ENCODE measurements around the gene METTL21C. TPM values are rescaled to one million over a fixed set of nuclear protein-coding genes. Genes with fewer than 3 reads are reported as not detected.

METTL21C gene
- total RNA-seq, 1 donor from 2014 or later = not detected

DNA sequence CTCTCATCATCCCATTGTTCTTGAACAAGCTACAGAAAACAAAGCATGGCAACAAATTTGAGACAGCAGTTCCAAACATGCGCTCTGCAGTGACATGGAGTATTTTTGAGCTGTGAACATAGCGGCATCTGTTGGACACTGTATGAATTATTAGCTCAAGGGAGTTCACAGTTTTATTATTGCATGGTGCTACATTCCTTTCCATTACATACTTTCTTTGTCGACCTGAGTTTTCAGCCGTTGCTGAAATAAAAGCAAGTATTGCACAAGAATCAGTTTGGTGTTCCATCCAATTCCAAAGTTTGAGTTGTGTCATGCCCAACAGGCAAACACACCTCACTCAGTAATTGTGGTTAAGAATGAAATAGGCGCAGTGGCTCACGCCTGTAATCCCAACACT, 30.1 kb upstream of the METTL21C start:
- Mint-ChIP-seq H3K4me3 (ENCODE audit: low read depth) (no peak overlapping the region), H3K27ac (no peak overlapping the region), H3K4me1 (ENCODE audit: low read depth) (no peaks in the 10 kb centered on the region), H3K9me3 (ENCODE audit: low read depth) (peaks cover 2% of the 10 kb centered on the region), H3K36me3 (ENCODE audit: insufficient read depth) (no peaks in the 10 kb centered on the region), H3K27me3 (no peaks in the 10 kb centered on the region)
- no peak for DNase-seq (ENCODE audit: low spot score, unreplicated experiment)
- TF ChIP-seq, protein P1, sequence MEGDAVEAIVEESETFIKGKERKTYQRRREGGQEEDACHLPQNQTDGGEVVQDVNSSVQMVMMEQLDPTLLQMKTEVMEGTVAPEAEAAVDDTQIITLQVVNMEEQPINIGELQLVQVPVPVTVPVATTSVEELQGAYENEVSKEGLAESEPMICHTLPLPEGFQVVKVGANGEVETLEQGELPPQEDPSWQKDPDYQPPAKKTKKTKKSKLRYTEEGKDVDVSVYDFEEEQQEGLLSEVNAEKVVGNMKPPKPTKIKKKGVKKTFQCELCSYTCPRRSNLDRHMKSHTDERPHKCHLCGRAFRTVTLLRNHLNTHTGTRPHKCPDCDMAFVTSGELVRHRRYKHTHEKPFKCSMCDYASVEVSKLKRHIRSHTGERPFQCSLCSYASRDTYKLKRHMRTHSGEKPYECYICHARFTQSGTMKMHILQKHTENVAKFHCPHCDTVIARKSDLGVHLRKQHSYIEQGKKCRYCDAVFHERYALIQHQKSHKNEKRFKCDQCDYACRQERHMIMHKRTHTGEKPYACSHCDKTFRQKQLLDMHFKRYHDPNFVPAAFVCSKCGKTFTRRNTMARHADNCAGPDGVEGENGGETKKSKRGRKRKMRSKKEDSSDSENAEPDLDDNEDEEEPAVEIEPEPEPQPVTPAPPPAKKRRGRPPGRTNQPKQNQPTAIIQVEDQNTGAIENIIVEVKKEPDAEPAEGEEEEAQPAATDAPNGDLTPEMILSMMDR (IDR thresholded peaks at IDR 0.05; ENCODE audit: unreplicated experiment) = no peak

DNA sequence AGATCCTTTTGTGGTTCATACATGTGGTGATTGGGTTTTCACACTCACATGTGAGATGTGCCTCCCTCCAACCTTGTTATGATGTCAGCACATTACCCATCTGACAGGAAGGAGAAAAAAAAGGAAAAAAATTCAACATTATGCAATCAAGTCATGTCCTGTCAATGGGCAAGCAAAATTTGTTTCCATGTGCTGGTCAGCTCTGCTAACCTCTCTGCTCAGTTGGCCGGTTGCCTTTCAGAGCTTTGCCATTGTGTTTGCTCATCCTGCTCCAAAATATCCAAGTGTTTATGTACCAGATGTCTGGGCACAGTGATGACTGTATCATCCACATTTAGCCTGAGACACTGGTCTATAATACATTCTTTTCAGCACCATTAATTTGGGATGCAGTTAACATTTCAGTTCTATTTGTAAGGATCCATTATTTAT, 27.0 kb upstream of the METTL21C start:
- Mint-ChIP-seq H3K27me3 (no peaks in the 10 kb centered on the region), H3K36me3 (ENCODE audit: insufficient read depth) (no peaks in the 10 kb centered on the region), H3K4me1 (ENCODE audit: low read depth) (no peaks in the 10 kb centered on the region), H3K9me3 (ENCODE audit: low read depth) (peaks cover 2% of the 10 kb centered on the region), H3K4me3 (ENCODE audit: low read depth) (no peak overlapping the region), H3K27ac (no peak overlapping the region)
- no peak for DNase-seq (ENCODE audit: low spot score, unreplicated experiment)
- TF ChIP-seq, protein P1 (IDR thresholded peaks at IDR 0.05; ENCODE audit: unreplicated experiment) = no peak

DNA sequence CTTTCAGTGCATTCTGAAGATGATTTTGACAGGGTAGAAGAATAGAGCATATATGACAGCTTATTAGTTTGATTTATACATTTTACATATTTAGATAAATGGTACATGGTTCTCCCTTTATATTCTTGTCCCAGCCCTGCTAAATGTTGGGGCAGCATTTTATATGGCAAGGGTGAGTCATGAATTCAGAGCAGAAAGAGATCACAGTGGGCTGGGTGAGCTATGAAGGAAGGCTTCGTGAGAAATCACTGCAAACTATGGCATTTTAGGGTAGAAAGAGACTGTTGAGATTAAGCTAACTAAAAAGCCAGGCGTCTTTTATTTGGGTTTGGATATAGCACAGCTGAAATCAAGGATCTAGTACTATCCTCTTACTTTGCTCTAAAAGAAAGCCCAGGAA, 23.9 kb upstream of the METTL21C start:
- Mint-ChIP-seq H3K9me3 (ENCODE audit: low read depth) (peaks cover 4% of the 10 kb centered on the region), H3K27ac (no peak overlapping the region), H3K36me3 (ENCODE audit: insufficient read depth) (no peaks in the 10 kb centered on the region), H3K4me1 (ENCODE audit: low read depth) (no peaks in the 10 kb centered on the region), H3K27me3 (no peaks in the 10 kb centered on the region), H3K4me3 (ENCODE audit: low read depth) (no peak overlapping the region)
- no peak for DNase-seq (ENCODE audit: low spot score, unreplicated experiment)
- TF ChIP-seq, protein P1 (IDR thresholded peaks at IDR 0.05; ENCODE audit: unreplicated experiment) = no peak

DNA sequence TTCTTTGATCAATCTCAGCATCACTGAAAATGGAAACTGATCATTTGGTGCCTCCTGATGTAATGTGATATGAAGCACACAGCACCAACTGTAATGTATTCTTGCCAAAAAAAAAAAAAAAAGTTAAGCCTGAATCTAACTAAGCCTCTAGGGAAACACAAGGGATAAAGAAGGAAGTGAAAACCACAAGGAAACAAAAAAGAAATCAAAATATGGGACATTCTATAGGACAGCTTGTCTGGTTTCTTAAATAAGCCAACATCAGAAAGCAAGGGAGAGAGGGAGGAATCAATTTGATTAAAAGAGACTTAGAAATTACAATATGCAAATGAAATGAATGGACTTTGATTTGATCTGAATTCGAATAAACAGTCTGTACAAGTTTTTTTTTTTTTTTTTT, 20.6 kb upstream of the METTL21C start:
- no peak for DNase-seq (ENCODE audit: low spot score, unreplicated experiment)
- Mint-ChIP-seq H3K36me3 (ENCODE audit: insufficient read depth) (no peaks in the 10 kb centered on the region), H3K27me3 (no peaks in the 10 kb centered on the region), H3K9me3 (ENCODE audit: low read depth) (peaks cover 4% of the 10 kb centered on the region), H3K4me3 (ENCODE audit: low read depth) (no peak overlapping the region), H3K4me1 (ENCODE audit: low read depth) (no peaks in the 10 kb centered on the region), H3K27ac (no peak overlapping the region)
- TF ChIP-seq, protein P1 (IDR thresholded peaks at IDR 0.05; ENCODE audit: unreplicated experiment) = no peak

GRCh38 chr13:102710261-102710679, 15.4 kb upstream of the METTL21C start:
- no peaks in the 10 kb centered on the region for H3K36me3 Mint-ChIP-seq (ENCODE audit: insufficient read depth)
- TF ChIP-seq, protein P1 (IDR thresholded peaks at IDR 0.05; ENCODE audit: unreplicated experiment) = no peak
- no peaks in the 10 kb centered on the region for H3K4me1 Mint-ChIP-seq (ENCODE audit: low read depth)
- H3K4me3 Mint-ChIP-seq (ENCODE audit: low read depth) = no peak overlapping the region
- peaks cover under 1% of the 10 kb centered on the region for H3K9me3 Mint-ChIP-seq (ENCODE audit: low read depth)
- H3K27me3 Mint-ChIP-seq = no peaks in the 10 kb centered on the region
- no peak overlapping the region for H3K27ac Mint-ChIP-seq
- no peak for DNase-seq (ENCODE audit: low spot score, unreplicated experiment)
